K562 (cell line): Measurements from ENCODE around the gene GALNS. TPM values are rescaled to one million over a fixed set of nuclear protein-coding genes. Genes with fewer than 3 reads are reported as not detected.

Experiments
- AFF4 ChIP-seq: sonication (generic); formaldehyde crosslinking; IDR thresholded peaks from 2 replicates; pipeline ENCODE4 v1.8.0; 2023; ENCODE audit warnings: mild to moderate bottlenecking, missing genetic modification reagents
- CUX1 ChIP-seq: fragments of 200-800 bp; sonication (Bioruptor generic); IDR thresholded peaks from 2 replicates; pipeline ENCODE4 v1.6.1; 2016; ENCODE audit warnings: missing genetic modification characterization, missing compliant biosample characterization
- FOS ChIP-seq: IDR thresholded peaks from 3 replicates; pipeline ENCODE4 v1.6.1; 2011; ENCODE audit not compliant: insufficient read length; ENCODE audit errors: extremely low read depth
- MCM2 ChIP-seq: fragments of 450-650 bp; IDR thresholded peaks from 2 replicates; pipeline ENCODE4 v1.6.1; 2017; ENCODE audit warnings: low read depth, mild to moderate bottlenecking
- NFIX ChIP-seq: fragments of 250-450 bp; sonication (Bioruptor Pico); IDR thresholded peaks from 2 replicates; pipeline ENCODE4 v1.4.0; 2020; ENCODE audit warnings: low read depth, mild to moderate bottlenecking, moderate library complexity
- POLR2H ChIP-seq: IDR thresholded peaks from 2 replicates; pipeline ENCODE4 v1.6.1; 2016; ENCODE audit warnings: missing genetic modification characterization, low read depth, mild to moderate bottlenecking, control low read depth, missing compliant biosample characterization, moderate library complexity
- ZBTB26 ChIP-seq: fragments of 450-650 bp; formaldehyde crosslinking; IDR thresholded peaks from 2 replicates; pipeline ENCODE4 v1.4.0; 2022; ENCODE audit warnings: missing genetic modification characterization
- ZC3H4 ChIP-seq: sonication (generic); formaldehyde crosslinking; IDR thresholded peaks from 2 replicates; pipeline ENCODE4 v1.9.0; 2021; ENCODE audit warnings: missing genetic modification reagents, borderline replicate concordance
- ZNF384 ChIP-seq: IDR thresholded peaks from 2 replicates; pipeline ENCODE4 v1.6.1; 2012; ENCODE audit warnings: low read depth, low read length, improper control_type of control experiment
- ZNF398 ChIP-seq: fragments of 250-450 bp; sonication (Bioruptor Pico); IDR thresholded peaks from 2 replicates; pipeline ENCODE4 v1.8.0; 2021; ENCODE audit warnings: moderate library complexity, mild to moderate bottlenecking, inconsistent platforms
- ZNF551 ChIP-seq: fragments of 250-450 bp; sonication (Bioruptor Pico); IDR thresholded peaks from 2 replicates; pipeline ENCODE4 v1.5.0; 2021; ENCODE audit warnings: mild to moderate bottlenecking, moderate library complexity
- ZNF583 ChIP-seq: fragments of 250-450 bp; sonication (Bioruptor Pico); IDR thresholded peaks from 2 replicates; pipeline ENCODE4 v1.4.0; 2020
- polyA plus RNA-seq, 8 experiments: library from polyadenylated mRNA; depleted of rRNA in 4 of 8; stranded (reverse) in 5 of 8; unstranded in 3 of 8; fragments of >200 nt; fragmentation: Nextera tagmentation in 2 of 8; fragmentation: Illumina TruSeq in 1 of 8; extraction: Ambion mirVana in 2 of 8; extraction: Trizol in 1 of 8; gene quantifications; 2 replicates each; pipeline versions ENCODE4 v1.2.1 to v1.2.3, GENCODE V29; 2011 to 2014; ENCODE audit warnings: inconsistent platforms in 1 of 8, missing spikeins in 1 of 8
- total RNA-seq, 7 experiments: library from RNA; depleted of rRNA in 6 of 7; stranded (reverse); fragments of >200 nt in 6 of 7; fragmentation: Illumina TruSeq in 2 of 7; extraction: Trizol in 2 of 7; gene quantifications; 2 replicates each; pipeline versions ENCODE4 v1.2.1 to v1.2.3, GENCODE V29; 2011 to 2021; ENCODE audit warnings: low replicate concordance in 1 of 7
- TF ChIP-seq, protein P1 (sequence below), 3 experiments: fragments of 200-800 bp in 1 of 3; sonication (Bioruptor generic) in 1 of 3; sonication (generic) in 1 of 3; formaldehyde crosslinking in 1 of 3; IDR thresholded peaks; 2 replicates each; pipeline versions ENCODE4 v1.6.1 to v1.8.0; 2016 to 2022; ENCODE audit warnings: mild to moderate bottlenecking in 2 of 3, missing compliant biosample characterization in 2 of 3, missing genetic modification characterization in 2 of 3, missing genetic modification reagents in 1 of 3

GALNS gene
- total and polyA plus RNA-seq, 9 of the 15 experiments (the other 6 are each of a cell fraction or from before 2014, with no cell fraction given), result 0.38 to 13.2 (median 4.3) TPM

- TF ChIP-seq CUX1 (no peak), ZC3H4 (no peak), ZNF398 (CRISPR knock-in tag) (no peak), ZNF384 (no peak), FOS (no peak), POLR2H (tag) (no peak), MCM2 (no peak), ZBTB26 (CRISPR knock-in tag) (no peak), NFIX (CRISPR knock-in tag) (no peak), ZNF551 (CRISPR knock-in tag) (no peak), AFF4 (0 out of 2 replicates have a peak, but pooled peaks have one; percentile 59), ZNF583 (CRISPR knock-in tag) (no peak)
- TF ChIP-seq, protein P1, sequence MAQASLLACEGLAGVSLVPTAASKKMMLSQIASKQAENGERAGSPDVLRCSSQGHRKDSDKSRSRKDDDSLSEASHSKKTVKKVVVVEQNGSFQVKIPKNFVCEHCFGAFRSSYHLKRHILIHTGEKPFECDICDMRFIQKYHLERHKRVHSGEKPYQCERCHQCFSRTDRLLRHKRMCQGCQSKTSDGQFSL (CRISPR knock-in tag; IDR thresholded peaks at IDR 0.05), result peak; percentile 76; the same call in 1 of the 2 replicates
- TF ChIP-seq, protein P1 (tag; IDR thresholded peaks at IDR 0.05), result no peak
Observed at GRCh38 chr16:88783391-88784073, 73.2 kb downstream of the GALNS start (continued).
